Keratinocyte (primary cell): ENCODE results near the gene TUBB. TPM values are rescaled to one million over a fixed set of nuclear protein-coding genes. Genes with fewer than 3 reads are reported as not detected.

Source experiments
- DNase-seq: peaks from one replicate; pipeline ENCODE4 v3.0.0-alpha.2; 2011; ENCODE audit warnings: low read depth, missing footprints, low spot score
- FAIRE-seq: peaks from 2 replicates; lab custom pipeline; 2011; peaks lifted over from hg19 to GRCh38; lab: Jason Lieb, UNC
- H2AFZ ChIP-seq: 2 replicates; pipeline ENCODE4 v1.6.0; 2012; ENCODE audit warnings: low read length, control low read depth, inconsistent platforms; ENCODE audit not compliant: control insufficient read depth
- H3K27ac ChIP-seq: 2 replicates; pipeline ENCODE4 v1.5.1; 2011; ENCODE audit warnings: low read length; ENCODE audit not compliant: control insufficient read depth, insufficient read depth
- H3K27me3 ChIP-seq: 3 replicates; pipeline ENCODE4 v1.6.0; 2011; ENCODE audit warnings: low read length; ENCODE audit not compliant: control insufficient read depth, insufficient read depth; ENCODE audit errors: extremely low read depth
- H3K36me3 ChIP-seq, 2 experiments: 2 replicates in 1 of 2; 3 replicates in 1 of 2; pipeline ENCODE4 v1.5.1; 2011; ENCODE audit warnings: low read length in 2 of 2, mild to moderate bottlenecking in 1 of 2; ENCODE audit not compliant: control insufficient read depth in 2 of 2, insufficient read depth in 2 of 2; ENCODE audit errors: extremely low read depth in 1 of 2
- H3K4me1 ChIP-seq: 3 replicates; pipeline ENCODE4 v1.5.1; 2011; ENCODE audit warnings: low read length; ENCODE audit not compliant: control insufficient read depth, insufficient read depth; ENCODE audit errors: extremely low read depth
- H3K4me2 ChIP-seq: 3 replicates; pipeline ENCODE4 v1.6.0; 2011; ENCODE audit warnings: low read depth, low read length; ENCODE audit not compliant: control insufficient read depth, insufficient read depth; ENCODE audit errors: extremely low read depth
- H3K4me3 ChIP-seq, 3 experiments: fragments of 200-600 bp in 1 of 3; sonication (generic) in 1 of 3; 2 replicates in 2 of 3; 3 replicates in 1 of 3; pipeline ENCODE4 v1.5.1; 2011 to 2016; ENCODE audit warnings: low read length in 3 of 3, mild to moderate bottlenecking in 3 of 3, control low read depth in 2 of 3, inconsistent platforms in 1 of 3, low read depth in 1 of 3, mixed read lengths in 1 of 3, mixed run types in 1 of 3, moderate library complexity in 1 of 3; ENCODE audit not compliant: control insufficient read depth in 2 of 3, insufficient read depth in 2 of 3; ENCODE audit errors: extremely low read depth in 1 of 3
- H3K79me2 ChIP-seq: 2 replicates; pipeline ENCODE4 v1.6.0; 2012; ENCODE audit warnings: low read length; ENCODE audit not compliant: control insufficient read depth, insufficient read depth
- H3K9ac ChIP-seq: 3 replicates; pipeline ENCODE4 v1.6.0; 2011; ENCODE audit warnings: low read length; ENCODE audit not compliant: control insufficient read depth, insufficient read depth; ENCODE audit errors: extremely low read depth
- H3K9me1 ChIP-seq: 3 replicates; pipeline ENCODE4 v1.6.0; 2011; ENCODE audit warnings: low read length; ENCODE audit not compliant: control insufficient read depth, insufficient read depth; ENCODE audit errors: extremely low read depth
- H3K9me3 ChIP-seq: 2 replicates; pipeline ENCODE4 v1.5.1; 2012; ENCODE audit warnings: low read depth, low read length; ENCODE audit not compliant: control insufficient read depth
- H4K20me1 ChIP-seq: 3 replicates; pipeline ENCODE4 v1.6.0; 2011; ENCODE audit warnings: low read length; ENCODE audit not compliant: control insufficient read depth, insufficient read depth; ENCODE audit errors: extremely low read depth
- CTCF ChIP-seq, 3 experiments: IDR thresholded peaks in 1 of 3; conservative IDR thresholded peaks in 1 of 3; optimal IDR thresholded peaks in 1 of 3; 2 replicates in 2 of 3; 3 replicates in 1 of 3; pipeline versions ENCODE3 to v1.5.1; 2011; ENCODE audit warnings: low read length in 3 of 3, mild to moderate bottlenecking in 3 of 3, moderate library complexity in 2 of 3, control low read depth in 1 of 3, inconsistent platforms in 1 of 3; ENCODE audit not compliant: insufficient read depth in 2 of 3; ENCODE audit errors: extremely low read depth in 1 of 3
- EZH2 ChIP-seq: IDR thresholded peaks from one replicate; pipeline ENCODE4 v1.6.1; 2012; ENCODE audit warnings: inconsistent platforms, mild to moderate bottlenecking, low read length, moderate library complexity
- dilution Hi-C: fragments of 300-500 bp; cut with MboI; formaldehyde crosslinking; loops from one replicate; pipeline ENCODE4 v1.7.0; 2020; ENCODE audit warnings: low sequenced_read_pairs; ENCODE audit not compliant: extremely low pct_ligation_motif_present
- polyA plus RNA-seq, 5 experiments: library from polyadenylated mRNA; depleted of rRNA in 3 of 5; stranded (reverse) in 3 of 5; stranded (forward) in 1 of 5; unstranded in 1 of 5; fragments of >200 nt; gene quantifications; 1 replicate in 1 of 5; 2 replicates in 3 of 5; 3 replicates in 1 of 5; pipeline versions ENCODE4 v1.2.1 to v1.2.3, GENCODE V29; 2011 to 2012; ENCODE audit warnings: missing spikeins in 2 of 5, low read depth in 1 of 5, low replicate concordance in 1 of 5

TUBB gene
- polyA plus RNA-seq, 1 donor (not counting 4 experiments of a cell fraction or from before 2014, with no cell fraction given), result 1,159 TPM

DNA sequence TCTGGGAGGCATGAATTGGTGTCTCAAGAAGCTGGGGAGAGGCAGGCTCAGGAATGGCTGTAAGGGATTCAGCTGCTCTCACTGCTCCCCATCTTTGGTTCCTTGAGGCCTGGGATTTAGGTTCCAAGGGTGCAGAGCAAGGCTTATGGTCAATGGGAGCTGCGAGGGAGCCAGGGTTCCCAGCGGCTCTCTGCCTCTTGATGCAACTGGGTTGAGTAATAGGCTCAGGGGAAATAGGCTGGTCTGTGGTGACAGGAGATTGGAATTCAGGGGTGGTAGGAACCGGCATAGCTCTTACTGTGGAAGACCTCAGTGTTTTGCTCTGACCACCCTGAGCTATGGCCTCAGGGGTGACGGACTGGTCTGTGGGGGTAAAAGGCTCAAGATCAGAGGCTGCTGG, 16.3 kb upstream of the TUBB start:
- H3K27me3 ChIP-seq, result no peaks in the 10 kb centered on the region
- FAIRE-seq (no peak), DNase-seq (no peak)
- H3K79me2 ChIP-seq, result no peaks in the 10 kb centered on the region
- dilution Hi-C loops, result no loop called here
- no peak overlapping the region for H3K27ac ChIP-seq
- H3K4me3 ChIP-seq, result no peak overlapping the region
- H2AFZ ChIP-seq, result no peak overlapping the region
- no peaks in the 10 kb centered on the region for H3K4me1 ChIP-seq
- H3K36me3 ChIP-seq, result peaks cover 6 to 15% of the 10 kb centered on the region in 2 experiments
- no peak overlapping the region for H3K9ac ChIP-seq
- TF ChIP-seq EZH2 (no peak), CTCF (optimal IDR thresholded peaks at IDR 0.05 in 1 of 3, IDR thresholded peaks at IDR 0.05 in 1 of 3, conservative IDR thresholded peaks at IDR 0.05 in 1 of 3; ENCODE audit: extremely low read depth in 1 of 3, insufficient read depth in 2 of 3, low read length in 3 of 3) (no peak)
- no peaks in the 10 kb centered on the region for H3K9me1 ChIP-seq
- no peaks in the 10 kb centered on the region for H3K9me3 ChIP-seq
- no peaks in the 10 kb centered on the region for H4K20me1 ChIP-seq
- no peak overlapping the region for H3K4me2 ChIP-seq

GRCh38 chr6:30705620-30706019, 14.5 kb upstream of the TUBB start:
- Histone ChIP-seq H3K4me3 (no peak overlapping the region), H3K27me3 (no peaks in the 10 kb centered on the region), H2AFZ (no peak overlapping the region), H3K4me1 (no peaks in the 10 kb centered on the region), H3K79me2 (no peaks in the 10 kb centered on the region), H4K20me1 (no peaks in the 10 kb centered on the region), H3K9me3 (no peaks in the 10 kb centered on the region), H3K27ac (no peak overlapping the region), H3K4me2 (no peak overlapping the region), H3K36me3 (peaks cover 6 to 15% of the 10 kb centered on the region in 2 experiments), H3K9ac (no peak overlapping the region), H3K9me1 (no peaks in the 10 kb centered on the region)
- TF ChIP-seq EZH2 (no peak), CTCF (optimal IDR thresholded peaks at IDR 0.05 in 1 of 3, IDR thresholded peaks at IDR 0.05 in 1 of 3, conservative IDR thresholded peaks at IDR 0.05 in 1 of 3; ENCODE audit: extremely low read depth in 1 of 3, insufficient read depth in 2 of 3, low read length in 3 of 3) (no peak)
- dilution Hi-C loops, result no loop called here
- no peak for DNase-seq
- no peak for FAIRE-seq
